Stimulated activated CD4-positive, alpha-beta T cell treated with anti-CD3 and anti-CD28 coated beads, TNF-alpha, amount 100 ng/mL, for 4 hours (primary cell): Measurements from ENCODE around the gene STAMBP.

Experiments
- DNase-seq, 3 experiments: peaks; one replicate each; pipeline ENCODE4 v3.0.0-alpha.2; 2020; ENCODE audit warnings: low read depth in 3 of 3

Gene STAMBP

DNA sequence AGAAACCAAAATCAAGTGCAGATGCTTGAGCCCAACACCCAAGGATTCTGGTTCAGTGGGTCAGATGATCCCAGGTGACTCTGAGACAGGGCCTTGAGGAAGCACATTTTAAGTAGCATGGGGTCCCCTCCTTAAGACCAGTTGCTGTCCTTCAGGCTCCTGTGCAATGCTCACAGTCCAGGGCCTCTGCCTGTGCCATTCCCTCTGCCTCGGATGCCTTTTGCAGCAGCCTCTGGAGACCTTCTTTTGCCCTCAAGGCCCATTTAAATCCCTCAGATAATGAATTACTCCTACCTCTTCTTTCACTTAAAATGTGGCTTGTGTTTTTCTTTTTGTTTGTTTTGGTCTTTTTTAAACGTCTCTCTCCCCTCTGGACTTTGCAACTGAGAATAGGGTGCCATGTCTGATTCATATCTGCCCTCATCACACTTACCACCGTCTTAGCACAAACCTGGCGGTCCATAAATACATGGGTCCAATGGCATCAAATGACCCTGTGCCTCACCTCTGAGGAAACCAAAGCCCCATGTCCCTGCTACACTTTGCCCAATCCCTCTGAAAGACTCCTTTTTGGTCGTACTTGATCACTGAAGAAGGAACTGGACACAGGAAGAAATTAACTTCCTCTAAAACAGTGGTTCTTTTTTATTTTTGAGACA lies 78.2 kb downstream of the STAMBP start:
- DNase-seq, result no peak

DNA sequence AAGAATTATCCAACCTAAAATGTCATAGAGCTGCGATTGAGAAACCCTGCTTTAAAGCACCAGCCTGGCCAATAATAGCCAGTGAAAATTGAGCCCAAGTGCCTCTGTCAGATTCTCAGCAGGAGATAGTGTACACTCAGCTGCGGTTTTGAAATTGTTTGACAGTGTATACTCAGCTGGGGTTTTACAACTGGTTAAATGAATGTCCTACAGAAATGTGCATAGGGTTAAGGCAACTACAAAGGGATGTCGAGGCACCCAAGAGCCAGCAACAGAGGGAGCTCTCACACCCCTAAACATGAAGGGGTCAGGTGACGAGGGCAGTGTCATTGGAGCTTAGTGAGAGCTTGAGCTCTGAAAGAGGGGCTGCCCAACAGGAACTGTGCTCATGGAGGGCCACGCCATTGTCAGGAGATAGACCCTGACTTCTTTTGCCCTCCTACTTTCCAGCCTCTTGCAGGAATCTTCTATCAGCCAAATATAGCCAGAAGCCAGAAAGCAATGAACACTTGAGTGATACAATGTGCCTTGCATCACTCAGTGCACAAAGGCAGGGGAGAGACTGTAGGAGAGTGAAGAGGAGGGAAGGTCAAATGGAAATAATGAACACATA lies 79.2 kb downstream of the STAMBP start:
- DNase-seq, result peak in 2 of 3 experiments; percentile 30 to 38

DNA sequence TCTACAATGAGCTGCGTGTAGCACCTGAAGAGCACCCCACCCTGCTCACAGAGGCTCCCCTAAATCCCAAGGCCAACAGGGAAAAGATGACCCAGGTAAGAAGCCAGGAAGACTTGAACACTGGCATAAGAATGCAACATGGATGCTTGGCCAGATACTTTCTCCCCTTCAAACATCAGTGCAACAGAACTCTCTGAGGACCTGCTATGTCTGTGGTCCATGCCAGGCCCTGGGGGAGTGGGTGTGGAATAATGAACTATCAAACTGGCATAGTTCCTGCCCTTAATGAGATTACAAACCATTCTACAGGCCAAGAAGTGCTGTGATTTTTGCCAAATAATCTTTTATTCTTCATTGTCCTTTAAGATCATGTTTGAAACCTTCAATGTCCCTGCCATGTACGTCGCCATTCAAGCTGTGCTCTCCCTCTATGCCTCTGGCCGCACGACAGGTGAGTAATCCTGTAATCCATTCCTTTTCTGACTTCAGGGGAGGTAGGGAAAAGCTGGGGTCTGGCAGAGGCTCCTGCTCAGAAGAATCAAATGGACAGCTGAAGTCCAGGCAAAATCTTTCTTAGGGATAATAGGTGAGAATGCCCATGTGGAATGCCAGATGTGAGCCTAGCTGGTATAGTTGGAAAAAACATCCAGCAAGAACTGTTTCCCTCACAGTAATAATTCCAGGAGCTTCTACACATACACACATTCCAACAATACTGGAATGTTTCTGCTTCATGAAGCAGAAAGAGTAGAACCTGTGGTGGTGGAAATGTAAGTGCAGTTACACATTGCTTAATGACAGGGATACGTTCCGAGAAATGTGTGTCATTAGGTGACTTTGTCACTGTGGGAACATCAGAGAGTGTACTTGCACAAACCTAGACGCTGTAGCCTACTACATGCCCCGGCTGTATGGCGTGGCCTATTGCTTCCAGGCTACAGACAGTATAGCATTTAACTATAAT lies 80.2 kb downstream of the STAMBP start:
- no peak for DNase-seq

DNA sequence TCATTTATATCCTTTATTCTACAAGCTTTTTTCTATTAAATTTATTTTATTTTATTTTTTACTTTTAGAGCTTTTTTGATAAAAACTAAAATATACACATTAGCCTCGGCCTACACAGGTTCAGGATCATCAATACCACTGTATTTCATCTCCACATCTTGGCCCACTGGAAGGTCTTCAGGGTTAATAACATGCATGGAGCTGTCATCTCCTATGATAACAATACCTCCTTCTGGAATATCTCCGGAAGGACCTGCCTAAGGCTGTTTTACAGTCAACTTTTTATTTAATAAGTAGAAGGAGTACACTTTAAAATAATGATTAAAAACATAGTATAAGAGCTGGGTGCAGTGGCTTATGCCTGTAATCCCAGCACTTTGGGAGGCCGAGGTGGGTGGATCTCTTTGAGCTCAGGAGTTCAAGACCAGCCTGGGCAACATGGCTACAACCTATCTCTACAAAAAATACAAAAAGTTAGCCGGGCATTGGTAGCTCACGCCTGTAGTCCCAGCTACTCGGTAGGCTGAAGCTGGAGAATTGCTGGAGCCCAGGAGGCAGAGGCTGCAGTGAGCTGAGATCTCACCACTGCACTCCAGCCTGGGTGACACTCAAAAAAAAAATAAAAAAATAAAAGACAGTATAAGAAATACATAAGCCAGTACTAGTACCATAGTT lies 82.2 kb downstream of the STAMBP start:
- no peak for DNase-seq

DNA sequence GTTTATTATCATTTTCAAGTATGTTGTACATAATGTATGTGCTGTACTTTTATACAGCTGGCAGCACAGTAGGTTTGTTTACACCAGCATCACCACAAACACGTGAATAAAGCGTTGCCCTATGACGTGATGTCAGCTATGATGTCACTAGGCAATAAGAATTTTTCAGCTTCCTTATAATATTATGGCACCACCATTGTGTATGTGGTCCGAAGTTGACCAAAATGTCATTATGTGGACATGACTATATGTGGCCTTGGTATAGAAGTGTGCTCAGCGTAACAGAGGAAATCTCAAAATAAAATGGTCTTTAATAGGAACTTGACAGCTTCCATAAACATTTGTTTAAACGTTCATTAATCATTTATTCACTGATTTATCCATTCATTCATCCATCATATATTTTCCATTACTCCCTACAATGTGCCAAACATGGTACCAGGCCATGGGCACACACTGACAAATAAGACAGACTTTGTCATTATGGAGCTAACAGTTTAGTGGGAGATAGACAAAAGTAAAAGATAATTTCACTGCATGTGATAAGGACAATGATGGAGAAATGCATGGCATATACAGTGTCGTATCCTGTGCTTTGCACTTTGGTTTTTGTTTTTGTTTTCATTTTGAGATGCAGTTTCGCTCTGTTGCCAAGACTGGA lies 82.9 kb downstream of the STAMBP start:
- no peak for DNase-seq

DNA sequence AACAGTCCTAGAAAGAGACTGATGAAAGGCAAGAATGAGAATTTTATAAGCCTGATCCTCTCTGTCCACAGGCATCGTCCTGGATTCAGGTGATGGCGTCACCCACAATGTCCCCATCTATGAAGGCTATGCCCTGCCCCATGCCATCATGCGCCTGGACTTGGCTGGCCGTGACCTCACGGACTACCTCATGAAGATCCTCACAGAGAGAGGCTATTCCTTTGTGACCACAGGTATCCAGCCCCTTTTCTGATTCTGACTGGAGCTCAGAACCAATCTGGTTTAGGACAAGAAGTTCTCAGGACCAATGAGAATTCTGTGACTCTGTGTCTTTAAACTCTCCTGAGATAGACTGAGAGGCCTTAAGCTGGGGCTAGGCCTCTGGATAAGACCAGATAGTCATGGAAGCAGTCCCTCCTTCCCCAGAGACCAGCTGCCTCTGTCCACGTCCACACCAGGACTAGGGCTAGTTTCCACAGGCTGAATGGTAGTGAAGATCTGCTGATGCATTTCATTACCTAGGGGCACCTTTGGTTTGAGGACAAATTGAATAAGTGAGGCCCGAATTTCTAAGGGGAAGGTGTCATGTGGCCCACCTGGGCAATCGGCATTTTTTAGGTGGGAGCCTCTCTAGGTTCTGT lies 84.8 kb downstream of the STAMBP start:
- DNase-seq, result no peak

DNA sequence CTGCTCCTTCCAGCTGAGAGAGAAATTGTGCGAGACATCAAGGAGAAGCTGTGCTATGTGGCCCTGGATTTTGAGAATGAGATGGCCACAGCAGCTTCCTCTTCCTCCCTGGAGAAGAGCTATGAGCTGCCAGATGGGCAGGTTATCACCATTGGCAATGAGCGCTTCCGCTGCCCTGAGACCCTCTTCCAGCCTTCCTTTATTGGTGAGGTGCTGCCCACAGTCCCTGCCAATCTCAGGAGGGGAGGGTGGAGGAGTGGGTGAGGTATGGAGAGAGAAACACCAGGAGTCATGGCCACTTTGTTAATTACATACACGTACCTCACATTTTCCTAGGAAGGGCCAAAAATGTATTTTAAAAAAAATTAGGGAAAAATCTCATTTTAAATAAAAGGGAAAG lies 85.9 kb downstream of the STAMBP start:
- no peak for DNase-seq

DNA sequence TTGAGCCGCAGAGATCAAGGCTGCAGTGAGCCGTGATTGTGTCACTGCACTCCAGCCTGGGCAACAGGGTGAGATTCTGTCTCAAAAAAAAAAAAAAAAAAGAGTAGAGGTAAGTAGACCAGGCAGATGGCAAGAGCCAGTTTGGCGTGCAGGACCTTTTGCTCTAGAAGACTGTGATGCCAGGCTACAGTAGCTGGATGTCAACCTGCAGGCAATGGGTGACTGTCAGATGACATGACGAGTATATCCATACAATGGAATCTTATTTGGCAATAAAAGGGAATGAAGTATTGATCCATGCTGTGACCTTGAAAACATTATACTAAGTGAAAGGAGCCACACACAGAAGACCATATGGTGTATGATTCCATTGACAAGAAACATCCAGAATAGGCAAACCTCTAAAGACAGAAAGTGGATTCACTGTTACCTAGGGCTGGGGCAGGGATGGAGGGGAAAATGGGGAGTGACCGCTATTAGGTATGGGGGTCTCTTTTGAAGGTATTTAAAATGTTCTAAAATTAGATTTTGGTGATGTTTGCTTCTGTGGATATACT lies 86.8 kb downstream of the STAMBP start:
- DNase-seq, result no peak

DNA sequence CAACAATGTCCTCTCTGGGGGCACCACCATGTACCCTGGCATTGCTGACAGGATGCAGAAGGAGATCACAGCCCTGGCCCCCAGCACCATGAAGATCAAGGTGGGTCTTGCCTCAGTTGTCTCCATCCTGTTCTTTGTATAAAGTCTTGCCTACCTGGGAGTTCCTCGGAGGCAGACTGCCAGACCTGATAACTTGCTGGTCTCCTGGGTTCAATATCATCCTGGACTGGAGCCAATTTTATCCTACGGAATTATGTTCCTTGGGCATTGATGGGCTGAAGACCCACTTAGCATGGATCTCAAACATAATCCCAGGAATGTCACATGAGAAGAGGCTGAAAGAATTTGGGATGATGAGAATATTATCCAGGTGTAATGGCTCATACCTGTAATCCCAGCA lies 87.9 kb downstream of the STAMBP start:
- DNase-seq, result no peak

DNA sequence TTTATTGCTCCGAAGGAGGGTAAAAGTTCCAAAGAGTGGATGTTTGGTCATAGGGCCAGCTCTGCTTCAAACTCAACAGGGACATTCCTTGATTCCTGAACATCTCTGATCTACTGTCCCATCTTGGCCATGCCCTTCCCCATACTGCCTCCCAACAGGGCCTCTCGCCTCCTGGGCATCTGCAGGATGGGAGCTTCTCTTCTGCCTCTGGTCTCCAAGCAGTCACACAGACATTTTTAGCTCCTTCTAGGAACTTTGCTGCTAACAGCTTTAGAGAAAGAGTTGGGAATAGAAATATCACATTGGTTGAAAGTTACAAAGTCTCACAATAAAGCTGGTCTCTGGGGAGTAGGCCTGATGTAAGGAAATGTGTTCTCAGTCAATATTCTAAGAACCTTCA lies 88.5 kb downstream of the STAMBP start:
- DNase-seq, result no peak

DNA sequence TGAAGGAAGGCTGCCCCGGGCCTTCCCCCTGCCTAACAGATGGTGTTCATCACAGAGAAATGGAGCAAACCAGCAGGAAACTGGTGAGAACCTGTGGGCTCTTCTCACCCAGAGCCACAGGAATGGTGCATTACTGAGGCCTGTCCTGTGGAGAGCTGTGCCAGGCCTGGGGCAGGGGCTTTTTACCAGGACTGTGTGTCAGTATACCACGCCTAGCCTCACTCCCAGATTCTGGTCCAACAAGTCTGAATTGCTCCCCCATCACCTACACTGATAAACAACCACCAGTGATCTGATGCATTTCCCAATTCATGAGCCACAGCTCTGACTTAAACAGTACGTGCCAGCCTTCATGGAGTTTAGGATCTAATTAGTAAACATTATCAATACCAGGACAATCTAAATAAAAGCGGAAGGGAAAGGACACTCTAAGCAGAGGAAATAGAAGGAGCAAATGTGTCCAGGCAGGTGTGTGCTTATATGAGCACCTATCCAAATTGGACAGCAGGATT lies 89.0 kb downstream of the STAMBP start:
- DNase-seq, result no peak

DNA sequence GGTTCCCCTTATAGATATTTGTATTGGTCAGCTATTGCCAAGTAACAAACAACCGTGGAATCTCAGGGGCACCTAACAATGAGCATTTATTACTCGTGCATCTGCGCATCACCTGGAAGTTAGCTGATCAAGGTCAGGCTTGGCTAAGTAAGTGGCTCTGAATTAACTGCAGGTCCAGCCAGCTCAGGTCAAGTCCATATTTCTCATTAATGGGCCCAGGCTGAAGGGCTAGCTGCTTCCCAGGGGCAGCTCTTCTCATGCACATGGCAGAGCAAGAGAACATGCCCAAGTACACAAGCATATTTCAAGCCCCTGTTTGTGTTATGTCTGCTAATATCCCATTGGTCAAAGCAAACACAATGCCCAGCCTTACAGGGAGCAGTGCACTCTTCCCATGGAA lies 90.1 kb downstream of the STAMBP start:
- DNase-seq, result no peak

DNA sequence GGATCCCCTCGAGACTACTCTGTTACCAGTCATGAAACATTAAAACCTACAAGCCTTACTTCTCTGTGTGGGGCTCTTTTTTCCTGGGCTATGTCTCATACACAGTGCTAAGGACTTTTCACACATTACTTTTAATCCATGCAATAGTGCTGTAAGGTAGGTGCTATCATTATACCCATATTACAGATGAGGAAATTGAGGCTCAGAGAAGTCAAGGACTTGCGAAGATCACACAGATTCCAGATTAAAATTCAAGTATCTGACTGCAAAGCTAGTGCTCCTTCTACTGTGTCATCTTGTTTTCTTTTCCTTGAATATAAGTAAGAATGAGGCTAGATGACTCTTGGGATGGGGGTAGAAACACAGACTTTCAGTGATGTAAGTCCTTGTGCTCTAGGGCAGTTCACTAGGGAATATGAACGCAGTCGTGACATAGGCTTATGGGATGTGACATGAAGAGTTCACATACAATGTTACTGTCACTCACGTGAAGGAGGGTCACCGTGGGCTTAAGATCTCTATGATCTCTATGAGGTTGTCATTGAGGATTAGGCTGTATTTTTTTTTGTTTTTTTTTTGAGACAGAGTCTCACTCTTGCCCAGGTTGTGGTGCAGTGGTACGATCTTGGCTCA lies 91.0 kb downstream of the STAMBP start:
- no peak for DNase-seq

DNA sequence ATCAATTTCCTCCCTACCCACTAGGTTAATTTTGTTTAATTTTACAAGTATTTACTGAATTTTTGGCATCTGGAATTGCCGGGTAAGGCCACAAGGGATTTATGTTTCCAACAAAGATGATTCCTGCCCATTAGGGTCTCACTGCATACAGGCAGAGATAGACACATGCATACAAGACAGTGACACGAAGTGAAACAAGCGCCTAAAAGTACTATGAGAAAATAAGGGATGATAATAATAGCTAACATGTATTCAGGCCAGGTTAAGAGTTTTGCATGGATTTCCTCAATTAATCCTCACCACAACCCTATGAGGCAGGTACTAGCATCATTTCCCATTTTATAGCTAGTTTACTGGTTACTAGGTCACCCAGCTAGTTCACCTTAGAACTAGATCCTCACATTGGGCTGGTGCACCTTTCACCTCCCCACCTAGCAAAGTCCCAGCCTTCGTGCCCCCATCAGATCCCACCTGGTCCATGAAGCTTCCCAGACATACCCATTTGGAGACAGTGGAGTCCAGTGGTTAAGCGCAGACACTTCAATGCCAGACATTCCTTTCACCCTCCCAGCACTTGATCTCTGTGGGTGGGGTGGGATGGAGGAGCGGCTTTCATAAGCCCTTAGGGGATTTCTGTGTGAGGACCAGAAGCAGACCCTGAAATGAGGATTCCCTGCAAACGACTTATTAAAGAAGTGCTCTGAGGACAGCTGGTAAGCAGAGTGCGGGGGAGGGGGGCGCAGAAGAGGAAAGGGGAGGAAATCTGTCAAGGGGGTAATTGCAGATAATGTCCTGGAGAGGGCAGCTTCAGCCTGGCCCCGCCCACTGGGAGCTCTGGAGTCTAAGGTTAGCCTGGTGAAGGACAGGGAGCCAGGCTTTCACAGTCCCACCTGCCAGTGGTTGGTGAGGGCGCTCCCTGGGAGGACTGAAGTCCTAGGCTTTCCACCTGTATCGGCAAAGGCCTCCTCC lies 92.1 kb downstream of the STAMBP start:
- no peak for DNase-seq

DNA sequence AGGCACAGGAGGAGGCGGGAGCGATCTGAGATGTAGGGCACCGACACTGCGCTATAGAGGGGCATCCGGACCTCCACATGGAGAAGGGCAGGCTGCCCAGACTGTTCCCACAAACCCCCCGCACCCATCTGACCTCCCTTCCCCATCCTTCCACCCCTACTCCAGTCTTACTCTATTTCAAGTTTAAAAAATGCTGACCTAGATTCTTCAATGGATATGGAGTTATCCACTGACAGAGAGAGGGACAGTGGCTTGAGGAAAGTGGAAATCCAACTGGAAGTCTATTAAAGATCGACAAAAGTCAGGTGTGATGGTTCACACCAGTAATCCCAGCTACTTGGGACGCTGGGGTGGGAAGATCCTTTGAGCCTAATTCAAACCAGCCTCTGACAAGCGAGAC lies 92.8 kb downstream of the STAMBP start:
- DNase-seq, result no peak

DNA sequence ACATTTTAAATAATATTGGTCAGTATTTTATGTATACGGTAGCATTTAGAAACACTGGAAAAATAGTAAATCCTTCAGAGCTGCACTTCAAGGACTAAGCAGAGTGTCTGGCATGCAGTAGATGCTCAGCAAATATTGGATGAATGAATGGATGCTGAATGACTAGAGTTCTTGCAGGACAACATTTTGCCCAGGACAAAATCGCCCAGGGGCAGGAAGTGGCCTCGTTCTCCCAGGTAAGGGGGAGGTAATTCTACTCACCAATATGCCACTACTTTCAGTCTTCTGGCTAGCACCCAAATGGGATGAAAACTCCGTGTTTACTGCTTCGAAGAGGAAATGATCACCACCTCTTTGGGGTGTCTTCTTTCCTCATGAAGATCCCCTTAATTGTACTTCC lies 93.9 kb downstream of the STAMBP start:
- DNase-seq, result no peak
